NB4 (cell line): ENCODE results near the gene HDAC5.

Source experiments
- CTCF ChIP-seq: IDR thresholded peaks from one replicate; pipeline ENCODE4 v1.5.1; 2012; ENCODE audit warnings: low read depth, low read length
- MAX ChIP-seq: IDR thresholded peaks from 2 replicates; pipeline ENCODE4 v1.6.1; 2011; ENCODE audit warnings: low read depth, low read length

DNA sequence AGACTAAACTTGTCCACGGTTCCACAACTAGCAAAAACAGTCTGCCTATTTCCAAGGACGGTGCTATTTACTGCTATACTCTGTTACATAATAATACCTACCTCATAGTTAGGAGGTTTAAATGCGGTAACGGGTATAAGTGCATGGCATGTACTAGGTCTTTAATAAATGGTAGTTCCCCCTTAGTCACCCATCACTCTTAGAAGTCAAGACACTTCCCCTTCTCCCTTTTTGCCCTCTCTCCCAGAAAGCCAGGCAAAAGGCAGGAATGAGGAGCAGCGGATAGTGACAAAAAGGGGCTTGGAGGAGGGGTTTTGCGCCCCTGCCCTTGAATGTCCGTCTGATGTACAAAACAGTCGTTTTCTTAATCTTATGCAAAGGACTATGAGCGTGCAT is 55.9 kb downstream of the HDAC5 start:
- TF ChIP-seq CTCF (no peak), MAX (no peak)
